HG03060 (cell line): ENCODE data around the gene LRRC52.

Source experiments
- ATAC-seq: cut with Tn5 transposase; IDR thresholded peaks from one replicate; pipeline ENCODE4 v1.9.1; 2021; ENCODE audit warnings: low read depth, moderate number of reproducible peaks; ENCODE audit not compliant: unreplicated experiment

Gene LRRC52

DNA sequence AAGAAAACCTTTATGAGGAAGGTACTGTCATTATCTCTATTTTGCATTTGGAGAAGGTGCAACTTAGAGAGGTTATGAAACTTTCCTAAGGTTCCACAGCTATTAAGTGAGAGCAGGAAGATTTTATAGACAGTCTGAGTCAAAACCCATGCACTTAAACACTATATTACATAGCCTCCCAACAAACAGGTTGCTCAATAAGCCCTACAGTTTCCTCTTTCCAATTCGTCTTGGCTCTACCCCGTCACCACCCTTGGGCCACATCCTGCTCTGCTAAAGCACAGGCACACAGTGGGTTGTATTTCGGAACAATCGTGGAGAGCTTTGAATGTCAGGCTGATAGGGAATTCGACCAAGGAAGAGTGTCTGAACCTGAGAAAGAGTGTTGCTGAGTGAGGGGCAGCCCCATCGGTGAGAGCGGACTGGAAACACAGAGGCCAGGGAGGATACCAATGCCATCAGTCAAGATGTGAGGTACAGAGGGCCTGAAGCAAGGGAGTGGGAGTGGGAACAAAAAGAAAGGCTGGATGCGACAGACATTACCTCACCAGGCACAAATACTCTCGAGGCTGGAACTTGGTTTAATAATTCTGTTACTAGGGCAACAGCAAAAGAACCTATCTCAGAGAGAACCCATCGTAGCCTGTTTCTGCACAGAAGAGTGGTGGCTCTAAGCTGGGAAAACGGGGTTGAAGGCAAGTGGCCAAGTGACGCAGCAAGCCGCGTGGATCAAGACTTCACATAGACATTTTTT is 6.3 kb upstream of the LRRC52 start:
- no peak for ATAC-seq

DNA sequence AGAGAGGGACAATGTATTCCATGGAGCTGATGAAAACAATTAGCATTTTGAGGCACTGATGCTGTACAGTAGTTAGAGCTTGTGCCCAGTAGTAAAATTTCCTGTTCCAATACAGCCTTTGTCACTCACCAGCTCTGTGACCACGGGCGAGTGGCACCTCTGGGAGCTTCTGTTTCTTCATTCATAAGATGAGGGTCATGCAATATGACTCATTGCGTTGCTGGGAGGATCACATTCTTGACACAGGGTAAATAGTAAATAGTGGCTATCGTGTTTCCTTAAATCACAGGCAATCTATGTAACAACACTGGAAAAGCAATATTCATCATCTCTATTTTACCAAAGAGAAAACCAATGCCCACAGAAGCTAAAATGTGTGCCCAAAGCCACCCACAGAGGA is 4.5 kb upstream of the LRRC52 start:
- no peak for ATAC-seq

DNA sequence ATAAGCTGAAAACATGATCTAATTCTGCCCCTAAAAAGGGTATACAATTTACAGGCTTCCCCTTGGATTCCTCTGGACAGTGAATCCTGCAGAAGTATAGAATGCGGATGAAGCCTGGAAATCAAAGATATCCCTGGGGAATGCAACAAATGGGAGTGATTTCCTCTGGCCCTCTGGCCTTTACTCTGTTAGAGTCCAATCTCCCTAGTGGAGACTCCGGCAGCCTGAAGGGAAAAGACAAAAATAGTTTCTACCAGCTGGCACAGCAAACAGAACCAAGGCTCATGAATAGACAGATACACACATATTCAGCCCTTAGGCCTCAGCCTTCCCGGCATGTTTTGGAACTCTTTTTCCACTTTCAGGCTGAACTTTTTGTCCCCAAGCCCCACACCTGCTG is 3.9 kb upstream of the LRRC52 start:
- no peak for ATAC-seq

DNA sequence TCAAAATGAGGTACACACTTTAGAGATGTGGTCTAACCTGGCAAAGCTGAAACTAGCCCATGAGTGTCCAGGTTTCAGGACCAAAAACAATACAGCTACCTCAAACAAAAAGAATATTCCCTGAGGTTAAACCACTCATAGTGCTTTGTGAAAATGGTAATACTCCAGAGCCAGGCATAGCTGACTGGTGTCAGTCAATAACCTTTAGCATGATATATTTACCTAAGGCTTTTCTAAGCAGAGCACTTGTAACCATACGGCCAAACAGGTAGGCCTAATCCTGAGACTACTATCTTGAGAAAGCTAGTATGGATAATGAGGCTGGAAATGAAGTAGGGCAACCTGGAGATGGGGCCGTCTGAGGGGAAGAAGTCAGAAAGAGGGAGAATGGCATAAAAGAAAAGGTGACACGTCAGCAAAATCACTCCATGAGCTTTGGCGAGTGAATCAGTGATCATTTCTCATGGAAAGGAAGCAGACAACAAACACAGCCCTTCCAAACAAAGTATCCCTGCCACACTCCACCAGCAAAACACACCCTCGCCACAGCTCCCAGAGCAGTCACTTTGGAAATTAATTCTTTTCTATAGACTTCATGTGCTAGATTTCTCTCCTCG is 1.7 kb upstream of the LRRC52 start:
- no peak for ATAC-seq

DNA sequence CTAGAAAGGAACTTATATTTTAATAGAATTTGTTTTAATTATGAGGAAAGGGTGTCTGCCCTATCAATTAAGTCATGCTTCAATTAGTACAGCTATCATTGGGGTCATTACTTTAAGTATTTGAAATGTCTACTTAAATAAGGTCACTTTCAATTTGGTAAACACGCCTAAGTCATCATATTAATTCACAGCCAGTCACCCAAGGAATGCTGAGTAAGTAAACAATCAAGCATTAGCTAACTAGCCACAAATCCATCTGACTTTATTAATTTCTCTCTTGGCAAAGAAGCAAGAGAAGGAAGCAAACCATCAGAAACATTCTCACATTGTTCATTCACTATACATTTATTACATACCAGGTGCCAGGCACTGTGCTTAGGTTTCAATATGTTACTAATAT is 1.2 kb upstream of the LRRC52 start:
- no peak for ATAC-seq

DNA sequence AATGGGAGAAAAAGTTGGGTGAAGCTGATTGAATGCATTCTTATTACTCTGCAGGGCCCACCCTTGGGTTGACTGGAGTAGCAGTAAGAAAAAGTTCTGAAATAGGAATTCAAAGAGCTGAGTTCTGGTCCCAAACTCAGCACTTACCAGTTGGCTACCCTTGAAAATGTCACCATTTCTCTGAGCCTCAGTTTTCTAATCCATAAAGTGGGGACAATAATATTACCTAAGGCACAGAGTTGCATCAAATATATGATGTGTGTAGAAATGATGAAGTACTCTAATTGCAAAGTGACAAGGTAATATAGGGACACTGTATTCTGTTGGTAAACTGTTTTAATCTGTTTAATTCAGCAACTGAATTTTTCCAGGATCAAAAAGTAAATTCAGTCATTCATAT is 1.2 kb downstream of the LRRC52 start:
- ATAC-seq, result no peak

DNA sequence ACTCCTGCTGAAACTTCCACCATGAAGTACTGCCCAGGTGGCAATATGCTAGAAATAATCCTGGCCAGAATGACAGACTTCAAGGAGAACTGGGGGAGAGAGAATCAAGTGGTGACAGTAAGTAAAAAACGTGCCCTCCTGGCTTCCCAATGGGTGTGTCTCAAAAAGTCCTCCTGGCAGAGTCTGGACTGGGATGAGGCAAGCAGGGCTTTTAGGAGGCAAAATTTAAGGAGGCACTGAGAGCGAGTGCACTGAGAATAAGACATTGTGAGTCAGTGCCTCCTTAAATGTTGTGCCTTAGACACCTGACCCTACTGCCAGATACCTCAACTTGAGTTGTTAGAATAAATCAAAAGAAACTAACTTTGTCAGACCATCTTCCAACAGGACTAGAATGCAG is 2.2 kb downstream of the LRRC52 start:
- no peak for ATAC-seq

DNA sequence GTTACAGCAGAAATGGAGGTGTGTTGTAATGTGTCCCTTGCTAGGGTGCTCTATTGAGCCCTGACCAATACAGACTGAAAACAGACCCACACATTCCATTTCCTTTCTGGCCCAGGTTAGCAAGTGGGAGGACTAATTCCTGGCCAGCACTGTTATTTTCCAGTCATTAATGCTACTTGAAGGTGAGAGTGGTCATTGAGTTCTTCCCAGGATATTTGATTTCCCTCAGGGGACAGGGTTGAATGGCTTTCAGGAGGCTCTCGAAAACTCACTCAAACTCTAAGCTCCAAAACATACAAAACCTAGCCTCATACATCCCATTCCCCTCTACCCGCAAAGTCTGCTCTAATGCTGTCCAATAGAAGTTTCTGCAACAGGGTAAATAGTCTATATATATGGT is 6.2 kb downstream of the LRRC52 start:
- ATAC-seq, result no peak

DNA sequence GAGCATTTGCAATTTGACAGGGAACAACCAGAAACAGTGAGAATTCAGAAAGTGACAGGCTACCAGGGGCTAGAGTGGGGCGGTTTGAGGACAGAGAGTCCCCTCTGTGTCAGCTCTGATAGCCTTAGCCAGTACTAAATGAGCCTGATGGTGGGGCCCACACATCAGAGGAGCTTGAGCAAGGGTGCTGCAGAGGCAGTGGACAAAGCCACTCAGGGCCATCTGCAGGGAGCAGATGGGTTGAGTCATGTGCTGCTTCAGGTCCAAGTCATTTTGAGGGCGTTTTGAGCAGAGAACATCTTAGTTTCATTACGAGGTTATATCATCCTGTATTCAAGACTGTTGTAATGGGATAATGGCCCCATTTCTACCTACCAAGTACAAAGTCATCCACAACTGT is 7.7 kb downstream of the LRRC52 start:
- no peak for ATAC-seq

DNA sequence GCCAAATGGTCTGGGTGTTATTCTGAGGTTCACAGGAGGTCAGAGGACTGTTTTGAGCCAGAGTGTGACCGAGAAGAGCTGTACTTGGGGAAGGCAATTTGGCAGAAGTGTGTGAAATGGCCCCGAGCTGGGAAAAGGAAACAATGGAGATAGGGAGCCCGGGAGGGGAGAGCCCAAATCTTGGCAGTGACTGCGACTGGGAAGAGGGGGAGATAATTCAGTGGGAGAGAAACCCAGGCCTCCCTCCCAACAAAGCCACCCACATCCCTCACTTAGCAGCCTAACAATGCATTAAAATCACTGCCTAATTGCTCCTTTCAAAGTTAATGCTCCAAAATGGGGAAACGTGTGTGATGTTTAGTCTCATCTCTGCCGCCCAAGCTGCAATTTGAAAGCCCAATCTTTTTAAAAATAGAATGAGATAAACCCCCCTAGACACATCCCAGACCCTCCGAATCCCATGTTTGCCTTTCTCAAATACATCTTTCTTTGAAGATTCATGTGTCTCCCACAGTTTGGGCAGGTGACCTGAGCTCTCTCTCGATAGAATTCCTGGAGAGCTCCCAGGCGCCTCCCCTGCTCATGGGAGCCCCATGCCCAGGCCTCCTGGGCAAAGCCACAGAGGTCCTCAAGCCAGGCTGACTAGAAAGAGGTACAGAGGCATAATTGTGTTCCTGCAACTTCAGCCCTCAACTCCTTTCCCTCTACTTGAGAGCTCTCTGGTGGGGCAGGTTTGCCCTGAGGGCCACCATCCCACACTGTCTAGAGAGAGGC is 17.3 kb downstream of the LRRC52 start:
- ATAC-seq, result no peak

DNA sequence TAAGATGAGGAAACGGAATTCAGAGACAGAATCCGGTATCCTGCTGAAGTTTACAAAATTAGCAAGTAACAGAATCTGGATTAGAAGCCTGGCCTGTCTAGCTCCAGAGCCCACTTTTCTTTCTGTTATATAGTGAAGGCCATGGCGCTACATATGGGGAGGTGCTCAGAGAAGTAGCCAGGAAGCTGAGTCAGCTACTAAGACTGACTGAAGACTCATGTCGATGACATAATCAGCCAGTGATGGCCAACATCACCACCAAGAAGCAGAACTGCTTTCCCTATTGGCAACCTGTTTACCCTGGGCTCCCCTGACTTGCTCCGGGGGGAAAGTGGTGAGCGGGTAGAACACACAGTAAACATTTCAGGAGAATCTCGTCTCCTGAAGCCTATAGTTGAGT is 18.8 kb downstream of the LRRC52 start:
- ATAC-seq, result no peak

DNA sequence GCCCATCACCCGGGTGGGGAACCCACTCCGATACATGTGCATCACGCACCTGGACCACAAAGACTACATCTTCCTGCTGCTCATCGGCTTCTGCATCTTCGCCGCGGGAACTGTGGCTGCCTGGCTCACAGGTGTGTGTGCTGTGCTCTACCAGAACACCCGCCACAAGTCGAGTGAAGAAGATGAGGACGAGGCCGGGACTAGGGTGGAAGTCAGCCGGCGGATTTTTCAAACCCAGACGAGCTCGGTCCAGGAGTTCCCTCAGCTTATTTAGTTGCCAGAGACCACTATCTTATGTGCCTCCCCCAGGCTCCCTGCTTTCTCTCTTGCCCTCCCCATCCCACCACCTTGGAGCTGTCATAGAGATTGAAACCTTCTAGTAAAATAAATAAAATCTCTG is 19.8 kb downstream of the LRRC52 start:
- ATAC-seq, result no peak

DNA sequence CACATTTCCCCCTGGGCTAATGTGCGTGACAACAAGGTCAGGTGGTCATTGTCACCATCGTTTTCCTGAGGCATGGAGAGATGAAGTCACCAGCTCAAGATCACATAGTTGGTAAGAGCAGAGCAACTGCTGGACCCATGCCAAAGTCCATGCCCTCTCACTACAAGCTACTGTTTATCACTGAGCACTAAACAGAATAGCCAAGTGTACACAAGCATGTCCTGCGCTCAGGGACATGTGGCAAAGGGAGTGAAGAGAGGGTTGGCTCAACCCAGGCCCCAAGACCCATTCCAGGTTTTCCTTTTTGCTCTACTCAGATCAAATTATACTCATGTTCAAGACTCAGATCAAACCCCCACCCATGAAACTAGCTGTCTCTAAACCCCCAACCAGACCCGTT is 20.8 kb downstream of the LRRC52 start:
- no peak for ATAC-seq

DNA sequence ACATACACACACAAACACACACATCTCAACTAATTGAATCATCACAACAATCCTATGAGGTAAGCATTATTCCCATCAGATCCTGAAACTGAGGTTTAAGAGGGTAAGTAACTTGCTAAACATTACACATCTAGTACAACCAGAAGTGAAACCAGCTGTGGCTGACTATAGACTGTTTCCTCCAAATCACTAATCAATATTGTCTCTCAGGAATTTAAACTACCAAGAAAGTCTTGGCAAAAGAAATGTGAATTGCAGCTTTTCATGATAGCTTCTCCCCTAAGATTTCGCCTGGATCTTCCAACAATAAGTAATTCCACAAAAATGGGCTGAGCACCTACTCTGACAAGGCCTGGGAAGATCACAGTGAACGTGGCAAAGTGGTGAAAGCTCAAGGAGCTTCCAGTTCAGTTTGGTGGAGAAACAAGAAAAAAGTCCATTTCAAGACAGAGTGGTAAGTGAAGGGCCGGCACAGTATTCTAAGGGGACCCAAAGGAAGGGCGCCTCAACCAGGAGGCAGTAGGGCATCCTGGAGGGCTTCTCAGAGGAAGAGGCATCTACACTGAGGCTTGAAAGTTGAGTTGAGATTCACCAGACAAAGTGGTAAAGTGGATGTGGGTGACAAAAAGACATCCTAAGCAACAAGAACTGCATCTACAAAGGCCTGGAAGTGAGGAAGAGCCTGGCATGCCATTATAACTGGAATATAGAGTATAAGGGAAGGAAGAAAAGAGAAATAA is 22.1 kb downstream of the LRRC52 start:
- no peak for ATAC-seq

DNA sequence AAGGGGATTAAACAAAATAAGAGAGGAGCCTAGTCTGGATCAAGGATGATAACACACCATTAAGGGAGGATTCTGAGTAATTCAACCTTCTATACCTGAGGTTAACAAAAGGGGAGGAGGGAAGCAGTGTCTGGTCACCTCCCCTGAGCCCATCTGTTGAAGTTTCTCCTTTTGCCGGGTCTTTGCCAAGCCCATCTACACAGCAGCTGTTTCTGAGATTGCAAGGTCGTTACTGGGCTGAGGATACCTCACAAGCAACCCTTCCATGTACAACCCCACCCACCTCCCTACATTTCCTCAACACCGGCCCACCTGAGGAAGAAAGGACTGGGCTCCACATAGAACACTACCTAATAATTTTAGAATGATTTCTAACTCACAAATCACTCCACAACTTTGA is 26.3 kb downstream of the LRRC52 start:
- ATAC-seq, result no peak

DNA sequence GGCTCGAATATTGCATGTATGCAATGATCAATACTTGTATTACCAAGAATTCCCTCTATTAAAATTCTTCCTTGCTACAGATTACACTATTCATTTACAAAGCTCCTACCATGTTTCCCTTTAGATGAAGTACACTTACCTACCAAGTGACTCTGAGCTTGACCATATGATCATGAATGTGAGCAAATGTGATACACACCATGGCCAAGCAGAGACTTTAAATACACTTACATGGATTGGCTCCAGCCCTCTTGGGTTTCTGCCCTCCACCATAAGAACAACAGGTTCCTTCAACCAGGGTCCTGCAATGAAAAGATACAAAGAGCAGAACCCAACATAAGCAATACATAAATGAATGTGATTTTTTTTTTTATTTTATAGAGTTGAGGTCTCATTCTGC is 30.0 kb downstream of the LRRC52 start:
- no peak for ATAC-seq

DNA sequence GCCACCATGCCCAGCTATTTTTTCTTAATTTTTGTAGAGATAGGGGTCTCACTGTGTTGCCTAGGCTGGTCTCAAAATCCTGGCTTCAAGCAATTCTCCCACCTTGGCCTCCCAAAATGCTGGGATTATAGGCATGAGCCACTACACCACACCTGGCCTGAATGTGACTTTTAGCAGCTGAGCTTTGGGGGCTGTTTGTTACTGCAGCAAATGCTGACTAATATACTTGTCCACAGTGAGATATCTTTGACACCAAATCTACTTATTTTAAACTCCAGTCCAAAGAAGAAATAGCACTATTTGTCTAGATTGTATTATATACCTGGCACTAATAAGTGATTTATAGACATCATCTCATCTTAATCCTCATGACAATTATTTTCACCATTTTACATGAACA is 30.5 kb downstream of the LRRC52 start:
- no peak for ATAC-seq

DNA sequence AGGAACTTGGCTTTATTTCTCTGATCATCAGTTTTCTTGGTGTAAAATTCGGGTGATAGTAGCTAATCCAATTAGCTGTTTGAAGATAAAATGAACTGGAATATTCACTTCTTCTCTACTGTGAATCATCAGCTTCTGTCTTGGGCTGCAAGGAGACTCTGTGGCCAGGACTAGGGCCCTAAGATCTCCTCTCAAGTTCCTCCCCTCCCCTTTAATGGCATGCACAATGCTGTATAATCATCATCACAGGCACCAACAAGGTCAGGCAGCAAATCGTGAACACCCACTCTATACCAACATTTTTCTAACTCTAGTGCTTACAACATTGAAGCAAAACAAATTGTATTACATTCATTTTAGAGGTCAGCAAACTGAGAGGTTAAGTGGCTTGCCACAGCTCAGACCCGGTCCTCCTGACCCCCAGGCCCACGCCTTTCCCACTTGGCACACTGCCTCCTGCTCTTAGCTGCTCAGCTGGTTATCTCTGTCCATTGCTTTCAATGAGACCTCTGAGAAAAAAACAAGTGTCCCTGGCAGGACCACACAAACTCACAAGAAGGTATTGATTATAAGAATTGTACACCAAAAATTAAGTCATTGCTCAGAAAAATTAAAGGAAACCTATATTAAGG is 31.8 kb downstream of the LRRC52 start:
- ATAC-seq, result no peak

DNA sequence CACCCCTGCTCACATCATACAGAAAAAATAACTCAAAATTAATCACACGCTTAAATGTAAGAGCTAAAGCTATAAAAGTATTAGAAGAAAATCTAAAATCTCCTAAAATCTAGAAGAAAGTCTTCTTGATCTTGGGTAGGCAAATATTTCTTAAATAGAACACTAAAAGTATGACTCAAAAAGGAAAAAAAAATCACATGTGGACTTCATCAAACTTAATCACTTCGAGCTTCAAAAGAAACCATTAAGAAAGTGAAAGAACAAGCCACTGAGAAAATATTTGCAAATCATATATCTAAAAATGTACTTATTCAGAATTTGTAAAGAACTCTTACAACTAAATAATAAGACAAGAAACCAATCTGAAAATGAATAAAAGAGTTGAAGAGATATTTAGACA is 32.7 kb downstream of the LRRC52 start:
- ATAC-seq, result no peak

DNA sequence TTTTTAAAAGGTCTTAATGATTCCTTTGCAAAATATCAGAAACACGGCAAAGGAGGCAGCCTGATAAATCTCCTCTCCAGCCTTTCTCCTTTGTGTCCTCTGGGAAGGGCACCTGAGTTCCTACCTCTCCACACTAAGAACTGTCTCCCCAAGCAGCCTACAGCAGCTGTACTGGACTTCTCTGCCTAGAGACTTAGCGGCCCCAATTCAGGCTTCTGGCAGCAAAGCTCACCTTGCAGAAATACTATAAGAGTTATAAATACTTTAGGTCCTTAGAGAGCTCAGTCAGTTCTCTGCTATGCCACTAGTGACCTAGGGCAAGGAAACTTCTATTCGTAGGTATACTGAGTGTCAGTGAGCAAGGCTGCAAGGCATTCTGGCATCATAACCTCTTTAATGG is 33.9 kb downstream of the LRRC52 start:
- no peak for ATAC-seq
